Stomach (tissue), 9 donors: ENCODE data around the gene ITGB5. TPM values are rescaled to one million over a fixed set of nuclear protein-coding genes. Genes with fewer than 3 reads are reported as not detected.

Experiments
- DNase-seq, 2 donors: peaks; one replicate each; pipeline versions ENCODE4 v3.0.0 to v3.0.0-alpha.2; 2013 to 2019
- H3K27ac ChIP-seq, 5 donors: fragments of 200-600 bp in 4 of 5; sonication (generic) in 4 of 5; one replicate each; pipeline ENCODE4 v1.5.1; 2013 to 2019; ENCODE audit warnings: mild to moderate bottlenecking in 1 of 5, moderate library complexity in 1 of 5
- H3K27me3 ChIP-seq, 3 donors: fragments of 200-600 bp; sonication (generic); one replicate each; pipeline ENCODE4 v1.5.1; 2017 to 2019; ENCODE audit warnings: mixed run types in 1 of 3
- H3K36me3 ChIP-seq, 4 donors: fragments of 200-600 bp; sonication (generic); 1 replicate in 3 of 4; 2 replicates in 1 of 4; pipeline ENCODE4 v1.5.1; 2016 to 2019
- H3K4me1 ChIP-seq, 4 donors: fragments of 200-600 bp; sonication (generic); one replicate each; pipeline ENCODE4 v1.5.1; 2016 to 2019
- H3K4me3 ChIP-seq, 4 donors: fragments of 200-600 bp; sonication (generic) in 3 of 4; one replicate each; pipeline ENCODE4 v1.5.1; 2016 to 2019; ENCODE audit warnings: mild to moderate bottlenecking in 1 of 4
- H3K9me3 ChIP-seq, 4 donors: fragments of 200-600 bp; sonication (generic); one replicate each; pipeline ENCODE4 v1.5.1; 2016 to 2019
- CTCF ChIP-seq, 7 experiments: fragments of 450-650 bp in 4 of 7; fragments of 200-600 bp in 3 of 7; sonication (generic) in 3 of 7; IDR thresholded peaks; one replicate each; pipeline ENCODE4 v1.5.1; 2016 to 2019; ENCODE audit warnings: antibody characterized with exemption in 7 of 7, control low read depth in 2 of 7, mild to moderate bottlenecking in 1 of 7
- EP300 ChIP-seq: sonication (generic); formaldehyde crosslinking; IDR thresholded peaks from one replicate; pipeline ENCODE4 v1.6.1; 2017; ENCODE audit warnings: antibody characterized with exemption
- POLR2A ChIP-seq, 4 donors: fragments of 450-650 bp; IDR thresholded peaks; one replicate each; pipeline ENCODE4 v1.6.1; 2016; ENCODE audit warnings: antibody characterized with exemption in 4 of 4, control low read depth in 2 of 4, mild to moderate bottlenecking in 1 of 4, moderate library complexity in 1 of 4
- POLR2AphosphoS5 ChIP-seq, 3 donors: sonication (generic); formaldehyde crosslinking; IDR thresholded peaks; one replicate each; pipeline ENCODE4 v1.6.1; 2016; ENCODE audit warnings: antibody characterized with exemption in 3 of 3
- WGBS, 5 donors: extraction: QIAGEN DNeasy Blood & Tissue Kit in 3 of 5; methylation state at CpG; one replicate each; pipeline versions ENCODE4 v1.1.5 to v1.1.7; 2013 to 2018; 5-methylcytosine and 5-hydroxymethylcytosine counted together
- intact Hi-C: fragments of 100-400 bp; cut with DNase I; formaldehyde crosslinking; loops from one replicate; pipeline ENCODE4 v1.15.1; 2023; ENCODE audit warnings: low total_unique reads
- polyA plus RNA-seq, 3 donors: library from polyadenylated mRNA; stranded (reverse); fragments of 200-250 nt; gene quantifications; one replicate each; pipeline ENCODE4 v1.2.3, GENCODE V29; 2013
- total RNA-seq, 5 donors: library from RNA; depleted of rRNA; stranded (reverse); fragments of >200 nt; gene quantifications; one replicate each; pipeline versions ENCODE4 v1.1.0 to v1.2.3, GENCODE V29; 2014 to 2016
- donor health status: healthy with polysubstance abuse.
- donor health status: Bipolar disorder and iron deficiency.
- donor health status: healthy.

ITGB5 gene
- total and polyA plus RNA-seq, 8 donors: 8.2 to 205 (median 54.1) TPM

GRCh38 chr3:124772081-124772831, 114.9 kb downstream of the ITGB5 start:
- 26 to 52% (median 46%) methylated on average over 17 of the region's 17 CpGs for WGBS, 5 donors
- TF ChIP-seq EP300 (no peak), POLR2A (IDR thresholded peaks at IDR 0.05) (no peak), CTCF (IDR thresholded peaks at IDR 0.05) (no peak), POLR2AphosphoS5 (IDR thresholded peaks at IDR 0.05) (no peak)
- intact Hi-C loops: no loop called here
- H3K4me3 ChIP-seq: no peak overlapping the region
- peaks cover 10 to 53% (median 32%) of the 10 kb centered on the region in 4 donors for H3K4me1 ChIP-seq
- no peaks in the 10 kb centered on the region for H3K9me3 ChIP-seq
- DNase-seq: peak in 1 of 2 donors; percentile 85
- peak overlapping the region in 4 of 5 donors; percentile 38 to 75 (median 58) for H3K27ac ChIP-seq
- peaks cover 3 to 37% (median 25%) of the 10 kb centered on the region in 4 donors for H3K36me3 ChIP-seq
- no peaks in the 10 kb centered on the region for H3K27me3 ChIP-seq

GRCh38 chr3:124771083-124771445, 116.1 kb downstream of the ITGB5 start:
- TF ChIP-seq EP300: no peak
- no peak for TF ChIP-seq CTCF (IDR thresholded peaks at IDR 0.05)
- no peak for TF ChIP-seq POLR2A (IDR thresholded peaks at IDR 0.05)
- TF ChIP-seq POLR2AphosphoS5 (IDR thresholded peaks at IDR 0.05): no peak
- no peaks in the 10 kb centered on the region for H3K9me3 ChIP-seq
- H3K27me3 ChIP-seq: no peaks in the 10 kb centered on the region
- DNase-seq: no peak
- H3K4me3 ChIP-seq: no peak overlapping the region
- intact Hi-C loops: no loop called here
- H3K36me3 ChIP-seq: peaks cover 7 to 43% (median 37%) of the 10 kb centered on the region in 4 donors
- 69 to 86% (median 76%) methylated on average over 2 of the region's 2 CpGs for WGBS, 5 donors
- H3K4me1 ChIP-seq: peaks cover 10 to 53% (median 32%) of the 10 kb centered on the region in 4 donors
- peak overlapping the region in 3 of 5 donors; percentile 30 to 75 (median 49) for H3K27ac ChIP-seq

GRCh38 chr3:124770336-124771082, 116.7 kb downstream of the ITGB5 start:
- H3K4me3 ChIP-seq: no peak overlapping the region
- intact Hi-C loops: no loop called here
- peaks cover 7 to 49% (median 43%) of the 10 kb centered on the region in 4 donors for H3K36me3 ChIP-seq
- H3K27ac ChIP-seq: peak overlapping the region in 3 of 5 donors; percentile 30 to 75 (median 49)
- DNase-seq: peak in 1 of 2 donors; percentile 74
- no peak for TF ChIP-seq POLR2A (IDR thresholded peaks at IDR 0.05)
- no peak for TF ChIP-seq POLR2AphosphoS5 (IDR thresholded peaks at IDR 0.05)
- no peak for TF ChIP-seq CTCF (IDR thresholded peaks at IDR 0.05)
- H3K9me3 ChIP-seq: no peaks in the 10 kb centered on the region
- H3K4me1 ChIP-seq: peaks cover 10 to 53% (median 32%) of the 10 kb centered on the region in 4 donors
- no peaks in the 10 kb centered on the region for H3K27me3 ChIP-seq
- WGBS, 5 donors: 64 to 73% (median 68%) methylated on average over 9 to 10 of the region's 10 CpGs

GRCh38 chr3:124769462-124769861, 117.7 kb downstream of the ITGB5 start:
- Histone ChIP-seq H3K36me3 (peaks cover 13 to 59% (median 53%) of the 10 kb centered on the region in 4 donors), H3K27me3 (no peaks in the 10 kb centered on the region), H3K4me3 (no peak overlapping the region), H3K9me3 (no peaks in the 10 kb centered on the region), H3K4me1 (peaks cover 10 to 47% (median 30%) of the 10 kb centered on the region in 4 donors), H3K27ac (no peak overlapping the region)
- intact Hi-C loops: no loop called here
- no peak for DNase-seq
- TF ChIP-seq CTCF (IDR thresholded peaks at IDR 0.05): no peak
- no peak for TF ChIP-seq POLR2AphosphoS5 (IDR thresholded peaks at IDR 0.05)
- TF ChIP-seq POLR2A (IDR thresholded peaks at IDR 0.05): no peak
- TF ChIP-seq EP300: no peak
- 81 to 93% (median 88%) methylated on average over 7 to 9 of the region's 9 CpGs for WGBS, 5 donors
